ENCODE results near the gene TMEM187. TPM values are rescaled to one million over a fixed set of nuclear protein-coding genes. Genes with fewer than 3 reads are reported as not detected.

Gene TMEM187
- total and polyA plus RNA-seq, 4 donors: 2.0 to 9.0 (median 7.8) TPM

GRCh38 chrX:153945956-153946943 lies 26.3 kb upstream of the TMEM187 start:
- WGBS (ENCODE audit: insufficient coverage): 95% methylated on average over 15 of the region's 24 CpGs
- H3K4me1 ChIP-seq (ENCODE audit: control insufficient read depth, insufficient read depth, low read length): peaks cover 50% of the 10 kb centered on the region
- peaks cover 51% of the 10 kb centered on the region for H3K36me3 ChIP-seq (ENCODE audit: control insufficient read depth, insufficient read depth, low read length)
- no peak overlapping the region for H3K4me3 ChIP-seq (ENCODE audit: low read depth, low read length)
- no peak overlapping the region for H3K27ac ChIP-seq (ENCODE audit: low read depth, low read length)
- H3K27me3 ChIP-seq (ENCODE audit: control insufficient read depth, insufficient read depth, low read length): no peaks in the 10 kb centered on the region
- H3K9me3 ChIP-seq (ENCODE audit: control insufficient read depth, insufficient read depth, low read length): no peaks in the 10 kb centered on the region
- DNase-seq (ENCODE audit: low read depth in 4 of 6, low spot score in 6 of 6): no peak

DNA sequence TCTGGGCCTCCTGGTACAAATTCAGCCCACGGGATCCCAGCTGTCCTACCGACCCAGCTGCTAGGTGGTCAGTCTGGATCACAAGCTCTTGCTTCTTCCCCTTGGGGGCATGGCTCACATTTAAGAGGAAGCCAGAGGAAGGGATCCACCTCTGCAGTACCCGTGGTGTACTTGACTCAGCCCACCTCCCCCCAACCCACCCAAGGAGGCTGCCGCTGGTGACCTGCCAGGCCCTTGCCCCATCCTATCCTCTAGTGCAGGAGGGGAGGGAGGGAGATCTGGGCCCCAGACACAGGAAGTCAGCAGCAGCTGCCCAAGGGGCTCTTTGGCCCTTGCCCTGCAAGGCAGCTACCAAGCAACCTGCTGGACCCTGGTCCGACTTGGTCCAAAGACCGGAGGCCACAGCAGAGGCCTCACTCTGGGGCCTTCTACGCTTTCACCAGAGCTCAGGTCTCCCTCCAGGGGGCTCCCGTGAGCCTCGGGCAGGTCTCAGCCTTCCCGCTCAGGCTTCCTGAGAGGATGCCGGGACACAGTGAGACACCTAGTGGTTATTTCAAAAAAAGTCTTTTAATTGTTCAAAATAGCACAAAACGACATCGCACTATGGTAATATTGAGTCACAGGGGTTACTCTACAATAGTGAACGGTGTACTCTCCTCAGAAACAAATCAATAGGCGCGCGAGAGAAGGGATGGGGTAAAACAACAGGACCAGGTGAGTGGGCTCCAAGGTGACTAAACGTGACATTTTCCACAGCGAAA lies 25.4 kb upstream of the TMEM187 start:
- peak overlapping the region; percentile 19 for H3K27ac ChIP-seq (ENCODE audit: low read depth, low read length)
- H3K9me3 ChIP-seq (ENCODE audit: control insufficient read depth, insufficient read depth, low read length): no peaks in the 10 kb centered on the region
- WGBS (ENCODE audit: insufficient coverage): 52% methylated on average over 9 of the region's 19 CpGs
- peaks cover 50% of the 10 kb centered on the region for H3K4me1 ChIP-seq (ENCODE audit: control insufficient read depth, insufficient read depth, low read length)
- H3K4me3 ChIP-seq (ENCODE audit: low read depth, low read length): no peak overlapping the region
- no peaks in the 10 kb centered on the region for H3K27me3 ChIP-seq (ENCODE audit: control insufficient read depth, insufficient read depth, low read length)
- DNase-seq (ENCODE audit: low read depth in 4 of 6, low spot score in 6 of 6): peak in 2 of 6 donors; percentile 78 to 81
- H3K36me3 ChIP-seq (ENCODE audit: control insufficient read depth, insufficient read depth, low read length): peaks cover 60% of the 10 kb centered on the region

DNA sequence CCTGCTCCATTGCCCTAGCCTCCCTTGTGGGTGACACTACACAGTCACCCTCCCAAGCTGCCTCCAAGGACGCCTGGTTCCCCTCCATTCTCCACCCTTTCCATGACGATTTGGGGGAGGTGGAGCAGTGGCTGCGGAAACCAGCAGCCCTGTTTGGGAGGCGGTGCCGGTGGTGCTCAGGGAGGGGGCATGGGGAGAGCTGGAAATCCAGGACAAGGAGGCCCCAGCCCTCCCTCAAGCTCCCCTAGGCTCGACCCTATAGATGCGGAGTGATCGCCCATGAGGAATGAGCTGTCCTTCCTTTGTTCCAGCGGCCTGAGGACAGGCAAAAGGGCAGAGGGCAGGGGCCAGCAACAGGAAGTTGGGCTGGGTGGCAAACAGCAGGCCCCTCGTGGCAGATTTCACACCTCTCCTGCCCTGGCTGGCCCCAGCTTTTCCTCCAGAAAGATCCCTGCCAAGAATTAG lies 24.5 kb upstream of the TMEM187 start:
- 77% methylated on average over 4 of the region's 10 CpGs for WGBS (ENCODE audit: insufficient coverage)
- Histone ChIP-seq H3K36me3 (ENCODE audit: control insufficient read depth, insufficient read depth, low read length) (peaks cover 62% of the 10 kb centered on the region), H3K4me3 (ENCODE audit: low read depth, low read length) (no peak overlapping the region), H3K4me1 (ENCODE audit: control insufficient read depth, insufficient read depth, low read length) (peaks cover 47% of the 10 kb centered on the region), H3K9me3 (ENCODE audit: control insufficient read depth, insufficient read depth, low read length) (no peaks in the 10 kb centered on the region), H3K27ac (ENCODE audit: low read depth, low read length) (peak overlapping the region; percentile 61), H3K27me3 (ENCODE audit: control insufficient read depth, insufficient read depth, low read length) (no peaks in the 10 kb centered on the region)
- no peak for DNase-seq (ENCODE audit: low read depth in 4 of 6, low spot score in 6 of 6)

DNA sequence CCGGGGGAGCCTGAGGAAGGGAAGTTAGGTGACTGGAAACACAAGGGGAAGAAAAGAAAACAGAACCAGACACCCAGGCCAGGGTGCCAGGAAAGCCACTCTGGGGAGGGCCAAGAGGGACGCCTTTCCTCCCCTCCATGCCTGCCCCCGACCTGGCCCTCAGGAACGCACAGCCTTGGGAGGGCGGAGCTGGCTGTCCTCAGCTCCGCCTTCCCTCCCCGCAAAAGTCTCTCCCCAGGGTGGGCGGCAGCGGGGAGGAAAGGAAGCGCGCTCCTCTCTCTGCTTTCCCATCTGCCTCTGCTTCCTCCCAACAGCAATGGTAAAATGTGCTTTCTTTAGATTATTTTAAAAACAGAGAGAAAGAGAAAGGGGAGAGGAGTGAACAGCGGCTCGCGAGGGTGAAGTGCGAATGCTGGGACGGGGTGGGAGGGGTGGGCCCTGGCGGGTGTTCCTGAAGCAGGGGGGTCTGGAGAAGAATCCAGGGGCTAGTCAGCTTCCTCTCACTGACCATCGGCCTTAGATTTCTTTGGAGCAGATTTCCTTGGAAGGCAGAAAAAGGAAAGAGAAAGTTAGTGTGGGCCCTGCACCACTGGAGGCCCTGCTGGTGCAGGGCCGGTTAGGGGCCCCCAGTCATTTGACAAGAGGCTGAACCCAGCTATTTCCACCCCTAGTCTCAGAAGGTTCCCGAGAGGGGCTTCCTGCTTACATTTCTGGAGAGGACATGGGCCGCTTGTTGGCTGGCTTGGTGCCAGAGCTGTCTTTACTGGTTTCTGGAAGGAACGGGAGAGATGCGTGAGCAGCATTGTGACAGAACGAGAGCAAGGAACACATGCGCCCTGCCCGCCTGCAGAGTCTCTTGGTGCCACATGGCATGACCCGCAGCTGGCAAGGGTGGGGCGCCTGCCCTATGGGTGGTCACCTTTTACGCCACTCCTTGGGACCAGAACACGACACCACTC lies 23.4 kb upstream of the TMEM187 start:
- peaks cover 73% of the 10 kb centered on the region for H3K36me3 ChIP-seq (ENCODE audit: control insufficient read depth, insufficient read depth, low read length)
- H3K27ac ChIP-seq (ENCODE audit: low read depth, low read length): peak overlapping the region; percentile 61
- WGBS (ENCODE audit: insufficient coverage): 64% methylated on average over 23 of the region's 30 CpGs
- H3K27me3 ChIP-seq (ENCODE audit: control insufficient read depth, insufficient read depth, low read length): no peaks in the 10 kb centered on the region
- H3K4me3 ChIP-seq (ENCODE audit: low read depth, low read length): no peak overlapping the region
- peaks cover 46% of the 10 kb centered on the region for H3K4me1 ChIP-seq (ENCODE audit: control insufficient read depth, insufficient read depth, low read length)
- peaks cover 1% of the 10 kb centered on the region for H3K9me3 ChIP-seq (ENCODE audit: control insufficient read depth, insufficient read depth, low read length)
- peak in 2 of 6 donors; percentile 41 to 57 for DNase-seq (ENCODE audit: low read depth in 4 of 6, low spot score in 6 of 6)

GRCh38 chrX:153950127-153950526 lies 22.4 kb upstream of the TMEM187 start:
- H3K9me3 ChIP-seq (ENCODE audit: control insufficient read depth, insufficient read depth, low read length): peaks cover 1% of the 10 kb centered on the region
- peaks cover 83% of the 10 kb centered on the region for H3K36me3 ChIP-seq (ENCODE audit: control insufficient read depth, insufficient read depth, low read length)
- WGBS (ENCODE audit: insufficient coverage): 81% methylated on average over 19 of the region's 19 CpGs
- no peaks in the 10 kb centered on the region for H3K27me3 ChIP-seq (ENCODE audit: control insufficient read depth, insufficient read depth, low read length)
- H3K27ac ChIP-seq (ENCODE audit: low read depth, low read length): no peak overlapping the region
- H3K4me1 ChIP-seq (ENCODE audit: control insufficient read depth, insufficient read depth, low read length): peaks cover 37% of the 10 kb centered on the region
- no peak for DNase-seq (ENCODE audit: low read depth in 4 of 6, low spot score in 6 of 6)
- no peak overlapping the region for H3K4me3 ChIP-seq (ENCODE audit: low read depth, low read length)

- Histone ChIP-seq H3K9me3 (ENCODE audit: control insufficient read depth, insufficient read depth, low read length) (peaks cover 1% of the 10 kb centered on the region), H3K27ac (ENCODE audit: low read depth, low read length) (no peak overlapping the region), H3K36me3 (ENCODE audit: control insufficient read depth, insufficient read depth, low read length) (peaks cover 93% of the 10 kb centered on the region), H3K27me3 (ENCODE audit: control insufficient read depth, insufficient read depth, low read length) (no peaks in the 10 kb centered on the region), H3K4me1 (ENCODE audit: control insufficient read depth, insufficient read depth, low read length) (peaks cover 37% of the 10 kb centered on the region), H3K4me3 (ENCODE audit: low read depth, low read length) (no peak overlapping the region)
- DNase-seq (ENCODE audit: low read depth in 4 of 6, low spot score in 6 of 6): no peak
- 91% methylated on average over 24 of the region's 28 CpGs for WGBS (ENCODE audit: insufficient coverage)
These were observed 20.7 kb upstream of the TMEM187 start for GRCh38 chrX:153951683-153952372.

- Histone ChIP-seq H3K27me3 (ENCODE audit: control insufficient read depth, insufficient read depth, low read length) (no peaks in the 10 kb centered on the region), H3K36me3 (ENCODE audit: control insufficient read depth, insufficient read depth, low read length) (peaks cover 99% of the 10 kb centered on the region), H3K4me3 (ENCODE audit: low read depth, low read length) (no peak overlapping the region), H3K9me3 (ENCODE audit: control insufficient read depth, insufficient read depth, low read length) (peaks cover 1% of the 10 kb centered on the region), H3K4me1 (ENCODE audit: control insufficient read depth, insufficient read depth, low read length) (peaks cover 37% of the 10 kb centered on the region), H3K27ac (ENCODE audit: low read depth, low read length) (no peak overlapping the region)
- no peak for DNase-seq (ENCODE audit: low read depth in 4 of 6, low spot score in 6 of 6)
- 89% methylated on average over 31 of the region's 32 CpGs for WGBS (ENCODE audit: insufficient coverage)
These were observed 20.1 kb upstream of the TMEM187 start for GRCh38 chrX:153952373-153953026.

DNA sequence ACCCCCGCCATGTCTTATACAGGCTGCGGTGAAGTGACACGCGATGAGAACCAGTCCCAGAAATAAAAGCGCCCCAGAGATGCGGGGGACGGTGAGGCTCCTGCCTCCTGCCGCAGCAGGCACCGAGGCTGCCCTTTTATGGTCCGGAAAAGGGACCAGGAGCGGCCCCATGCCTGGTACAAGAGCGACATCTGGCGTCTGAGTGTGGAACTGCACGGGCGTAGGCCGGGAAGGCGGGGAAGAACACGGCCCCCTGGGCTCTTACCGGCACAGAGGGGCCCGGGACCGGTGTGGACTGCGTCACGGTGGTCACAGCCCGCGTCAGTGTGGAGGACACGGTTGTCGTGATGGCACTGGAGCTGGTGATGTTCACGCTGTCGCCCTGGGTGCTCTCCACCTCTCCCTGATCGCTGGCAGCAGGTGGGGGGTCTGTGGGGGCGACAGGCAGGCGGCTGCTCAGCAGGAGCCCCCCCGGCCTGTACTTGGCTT lies 19.2 kb upstream of the TMEM187 start:
- H3K27me3 ChIP-seq (ENCODE audit: control insufficient read depth, insufficient read depth, low read length): no peaks in the 10 kb centered on the region
- peak overlapping the region; percentile 15 for H3K27ac ChIP-seq (ENCODE audit: low read depth, low read length)
- 30% methylated on average over 31 of the region's 33 CpGs for WGBS (ENCODE audit: insufficient coverage)
- H3K4me3 ChIP-seq (ENCODE audit: low read depth, low read length): no peak overlapping the region
- peaks cover 28% of the 10 kb centered on the region for H3K4me1 ChIP-seq (ENCODE audit: control insufficient read depth, insufficient read depth, low read length)
- H3K36me3 ChIP-seq (ENCODE audit: control insufficient read depth, insufficient read depth, low read length): peaks cover 99% of the 10 kb centered on the region
- peaks cover 1% of the 10 kb centered on the region for H3K9me3 ChIP-seq (ENCODE audit: control insufficient read depth, insufficient read depth, low read length)
- peak in 2 of 6 donors; percentile 79 to 81 for DNase-seq (ENCODE audit: low read depth in 4 of 6, low spot score in 6 of 6)
